Measurements from ENCODE around the gene SLC34A1.

GRCh38 chr5:177335701-177336065, 48.6 kb upstream of the SLC34A1 start:
- TF ChIP-seq CTCF (IDR thresholded peaks at IDR 0.05; ENCODE audit: low read depth, low read length, missing input control): no peak
- no peak for TF ChIP-seq GABPA (IDR thresholded peaks at IDR 0.05 in 1 of 2, conservative IDR thresholded peaks at IDR 0.05 in 1 of 2)
- no peak for TF ChIP-seq SP1 (IDR thresholded peaks at IDR 0.05)
- TF ChIP-seq RXRA (IDR thresholded peaks at IDR 0.05): no peak
- no peak for TF ChIP-seq REST (IDR thresholded peaks at IDR 0.05)
- TF ChIP-seq RAD21 (IDR thresholded peaks at IDR 0.05): no peak
- TF ChIP-seq YY1 (IDR thresholded peaks at IDR 0.05): no peak
- no peak for TF ChIP-seq EGR1 (IDR thresholded peaks at IDR 0.05; ENCODE audit: low read depth in 2 of 2)
- TF ChIP-seq FOXA2 (IDR thresholded peaks at IDR 0.05): no peak
